Measurements from ENCODE around the gene SMYD4.
A peak's percentile ranks its signal among the peaks of the same experiment; 100 is the strongest.
"Not testable (repeated sequence)": the region's sequence is repeated elsewhere in the genome, so short reads cannot be mapped to it uniquely, and the experiment has no call there.

SMYD4 gene

DNA sequence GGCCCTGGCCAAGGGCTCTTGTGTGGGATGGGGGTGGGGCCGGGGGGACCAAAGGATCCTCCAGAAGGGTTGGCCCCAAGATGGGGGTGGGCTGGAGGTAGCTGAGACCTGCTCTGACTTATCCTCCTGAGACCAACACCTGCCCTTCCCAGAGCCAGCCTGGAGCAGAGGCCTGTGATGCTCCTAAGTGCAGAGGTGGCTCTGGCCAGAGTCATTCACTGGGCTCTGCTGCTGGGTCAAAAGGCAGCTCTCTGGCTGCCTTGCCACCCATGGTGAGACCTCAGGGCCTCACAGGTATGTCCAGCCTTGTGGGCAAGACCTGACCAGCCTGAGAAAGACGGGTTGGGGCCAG, 86.6 kb downstream of the SMYD4 start:
- Histone ChIP-seq H3K27me3 (ENCODE audit: insufficient read depth, poor library complexity, severe bottlenecking) (no peaks in the 10 kb centered on the region), H3K4me3 (replicated peaks; ENCODE audit: insufficient read depth, low read length) (no peak overlapping the region), H3K27ac (replicated peaks) (no peak overlapping the region)
- DNase-seq (ENCODE audit: low read depth in 1 of 2, low spot score in 1 of 2), result no peak
- TF ChIP-seq POLR2AphosphoS5 (IDR thresholded peaks at IDR 0.05; ENCODE audit: low read depth) (no peak), SPI1 (IDR thresholded peaks at IDR 0.05; ENCODE audit: borderline replicate concordance, low read depth) (no peak), GABPA (IDR thresholded peaks at IDR 0.05; ENCODE audit: low read depth) (no peak)
- TF ChIP-seq, protein P1, sequence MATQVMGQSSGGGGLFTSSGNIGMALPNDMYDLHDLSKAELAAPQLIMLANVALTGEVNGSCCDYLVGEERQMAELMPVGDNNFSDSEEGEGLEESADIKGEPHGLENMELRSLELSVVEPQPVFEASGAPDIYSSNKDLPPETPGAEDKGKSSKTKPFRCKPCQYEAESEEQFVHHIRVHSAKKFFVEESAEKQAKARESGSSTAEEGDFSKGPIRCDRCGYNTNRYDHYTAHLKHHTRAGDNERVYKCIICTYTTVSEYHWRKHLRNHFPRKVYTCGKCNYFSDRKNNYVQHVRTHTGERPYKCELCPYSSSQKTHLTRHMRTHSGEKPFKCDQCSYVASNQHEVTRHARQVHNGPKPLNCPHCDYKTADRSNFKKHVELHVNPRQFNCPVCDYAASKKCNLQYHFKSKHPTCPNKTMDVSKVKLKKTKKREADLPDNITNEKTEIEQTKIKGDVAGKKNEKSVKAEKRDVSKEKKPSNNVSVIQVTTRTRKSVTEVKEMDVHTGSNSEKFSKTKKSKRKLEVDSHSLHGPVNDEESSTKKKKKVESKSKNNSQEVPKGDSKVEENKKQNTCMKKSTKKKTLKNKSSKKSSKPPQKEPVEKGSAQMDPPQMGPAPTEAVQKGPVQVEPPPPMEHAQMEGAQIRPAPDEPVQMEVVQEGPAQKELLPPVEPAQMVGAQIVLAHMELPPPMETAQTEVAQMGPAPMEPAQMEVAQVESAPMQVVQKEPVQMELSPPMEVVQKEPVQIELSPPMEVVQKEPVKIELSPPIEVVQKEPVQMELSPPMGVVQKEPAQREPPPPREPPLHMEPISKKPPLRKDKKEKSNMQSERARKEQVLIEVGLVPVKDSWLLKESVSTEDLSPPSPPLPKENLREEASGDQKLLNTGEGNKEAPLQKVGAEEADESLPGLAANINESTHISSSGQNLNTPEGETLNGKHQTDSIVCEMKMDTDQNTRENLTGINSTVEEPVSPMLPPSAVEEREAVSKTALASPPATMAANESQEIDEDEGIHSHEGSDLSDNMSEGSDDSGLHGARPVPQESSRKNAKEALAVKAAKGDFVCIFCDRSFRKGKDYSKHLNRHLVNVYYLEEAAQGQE (IDR thresholded peaks at IDR 0.05; ENCODE audit: insufficient replicate concordance, low read depth), result no peak
- TF ChIP-seq, protein P2, sequence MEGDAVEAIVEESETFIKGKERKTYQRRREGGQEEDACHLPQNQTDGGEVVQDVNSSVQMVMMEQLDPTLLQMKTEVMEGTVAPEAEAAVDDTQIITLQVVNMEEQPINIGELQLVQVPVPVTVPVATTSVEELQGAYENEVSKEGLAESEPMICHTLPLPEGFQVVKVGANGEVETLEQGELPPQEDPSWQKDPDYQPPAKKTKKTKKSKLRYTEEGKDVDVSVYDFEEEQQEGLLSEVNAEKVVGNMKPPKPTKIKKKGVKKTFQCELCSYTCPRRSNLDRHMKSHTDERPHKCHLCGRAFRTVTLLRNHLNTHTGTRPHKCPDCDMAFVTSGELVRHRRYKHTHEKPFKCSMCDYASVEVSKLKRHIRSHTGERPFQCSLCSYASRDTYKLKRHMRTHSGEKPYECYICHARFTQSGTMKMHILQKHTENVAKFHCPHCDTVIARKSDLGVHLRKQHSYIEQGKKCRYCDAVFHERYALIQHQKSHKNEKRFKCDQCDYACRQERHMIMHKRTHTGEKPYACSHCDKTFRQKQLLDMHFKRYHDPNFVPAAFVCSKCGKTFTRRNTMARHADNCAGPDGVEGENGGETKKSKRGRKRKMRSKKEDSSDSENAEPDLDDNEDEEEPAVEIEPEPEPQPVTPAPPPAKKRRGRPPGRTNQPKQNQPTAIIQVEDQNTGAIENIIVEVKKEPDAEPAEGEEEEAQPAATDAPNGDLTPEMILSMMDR (IDR thresholded peaks at IDR 0.05; ENCODE audit: insufficient read depth, low read length), result no peak

DNA sequence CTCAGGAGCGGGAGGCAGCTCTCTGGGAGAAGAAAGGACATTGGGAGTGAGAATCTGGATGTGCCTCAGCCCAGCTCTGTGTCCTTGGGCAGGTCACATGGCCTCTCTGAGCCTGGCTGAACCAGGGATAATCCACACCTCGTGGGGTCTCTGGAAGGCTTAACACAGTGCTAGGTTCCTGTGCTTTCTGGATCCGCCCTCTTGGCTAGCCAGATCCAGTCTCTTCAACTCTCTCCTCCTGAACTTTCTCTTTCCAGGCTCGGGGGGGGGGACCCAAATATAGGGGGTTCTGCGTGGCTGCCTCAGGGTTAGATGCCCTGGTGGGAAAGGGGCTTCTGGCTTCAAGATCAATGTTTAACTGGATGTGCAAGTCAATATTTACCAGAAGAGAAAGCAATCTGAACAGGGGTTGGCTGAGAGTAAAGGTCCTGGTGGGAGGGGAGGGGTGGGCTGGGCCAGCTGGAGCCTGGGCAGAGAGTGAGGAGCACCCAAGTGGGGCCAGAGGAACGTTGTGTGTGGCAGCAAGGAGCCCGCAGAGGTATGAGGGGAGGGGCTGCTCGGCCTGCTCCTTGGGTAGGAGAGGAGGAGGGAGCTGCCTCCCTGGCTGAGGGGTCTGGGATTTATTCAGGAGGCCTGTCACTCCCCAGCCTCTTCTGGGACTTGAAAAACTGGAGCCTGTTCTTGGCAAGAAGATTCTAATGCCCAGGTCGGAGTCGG, 87.2 kb downstream of the SMYD4 start, which contains the start of gene SERPINF2:
Gene SERPINF2, plus strand, starts transcription at position 501 of the 717 bp plus-strand sequence. CDS start 2,125 bp downstream, outside the sequence.
- DNase-seq (ENCODE audit: low read depth in 1 of 2, low spot score in 1 of 2), result no peak
- H3K27me3 ChIP-seq (ENCODE audit: insufficient read depth, poor library complexity, severe bottlenecking), result no peaks in the 10 kb centered on the region
- TF ChIP-seq, protein P1 (IDR thresholded peaks at IDR 0.05; ENCODE audit: insufficient replicate concordance, low read depth), result no peak
- no peak for TF ChIP-seq POLR2AphosphoS5 (IDR thresholded peaks at IDR 0.05; ENCODE audit: low read depth)
- TF ChIP-seq, protein P2 (IDR thresholded peaks at IDR 0.05; ENCODE audit: insufficient read depth, low read length), result no peak
- no peak within 1 kb of the TSS for H3K4me3 ChIP-seq (replicated peaks; ENCODE audit: insufficient read depth, low read length)
- no peak within 1 kb of the TSS for H3K27ac ChIP-seq (replicated peaks)

DNA sequence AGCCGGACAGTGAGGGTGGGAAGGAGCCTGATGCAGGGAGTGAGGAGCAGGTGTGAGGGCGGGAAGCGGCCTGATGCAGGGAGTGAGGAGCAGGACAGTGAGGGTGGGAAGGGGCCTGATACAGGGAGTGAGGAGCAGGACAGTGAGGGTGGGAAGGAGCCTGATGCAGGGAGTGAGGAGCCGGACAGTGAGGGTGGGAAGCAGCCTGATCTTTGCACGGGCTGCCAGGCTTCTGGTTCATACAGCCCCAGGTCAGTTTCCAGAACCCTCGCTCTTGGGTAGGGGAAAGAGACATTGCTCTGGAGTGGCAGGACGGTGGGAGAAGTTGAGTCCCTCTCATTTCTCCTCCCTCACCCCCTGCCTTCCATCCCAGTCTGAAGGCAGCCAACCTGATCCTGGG, 87.8 kb downstream of the SMYD4 start:
- DNase-seq (ENCODE audit: low read depth in 1 of 2, low spot score in 1 of 2); H3K4me3 ChIP-seq (replicated peaks; ENCODE audit: insufficient read depth, low read length); H3K27me3 ChIP-seq (ENCODE audit: insufficient read depth, poor library complexity, severe bottlenecking); H3K27ac ChIP-seq (replicated peaks): not testable (repeated sequence)

DNA sequence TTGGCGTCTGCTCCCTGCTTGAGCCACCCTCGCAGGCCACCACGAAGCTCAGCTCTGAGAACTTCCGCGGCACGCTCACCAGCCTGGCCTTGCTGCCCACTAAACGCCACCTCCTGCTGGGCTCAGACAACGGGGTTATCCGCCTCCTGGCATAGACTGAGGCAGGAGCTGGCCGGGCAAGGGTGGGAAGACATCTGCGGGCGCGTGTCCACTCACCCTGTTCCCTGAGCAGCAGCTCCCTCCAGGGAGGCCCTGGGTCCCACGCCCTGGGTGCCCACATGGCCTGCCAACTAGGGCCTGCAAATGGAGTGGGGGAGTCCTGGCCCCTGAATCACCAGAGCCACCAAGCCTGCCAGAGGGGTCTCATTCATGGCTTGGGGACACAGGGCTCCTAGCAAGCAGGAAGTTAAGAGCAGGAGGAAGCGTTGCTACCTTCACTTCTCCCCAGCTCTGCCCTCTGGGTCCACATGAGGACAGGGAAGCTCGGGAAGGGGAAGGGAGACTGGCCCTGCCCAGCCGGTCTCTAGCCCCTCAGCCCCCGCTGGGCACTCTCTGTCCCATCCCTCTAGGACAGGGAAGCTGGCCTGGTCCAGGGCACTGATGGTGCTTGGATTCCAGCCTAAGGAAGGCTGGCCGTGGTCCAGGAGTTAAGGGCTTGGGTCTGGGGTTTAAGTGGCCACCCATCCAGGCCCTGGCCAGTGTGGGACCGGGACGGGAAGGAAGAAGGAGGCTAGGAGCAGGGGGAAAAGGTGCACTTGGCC, 92.0 kb downstream of the SMYD4 start:
- no peak overlapping the region for H3K4me3 ChIP-seq (replicated peaks; ENCODE audit: insufficient read depth, low read length)
- no peaks in the 10 kb centered on the region for H3K27me3 ChIP-seq (ENCODE audit: insufficient read depth, poor library complexity, severe bottlenecking)
- DNase-seq (ENCODE audit: low read depth in 1 of 2, low spot score in 1 of 2), result no peak
- peak overlapping the region; percentile 72 for H3K27ac ChIP-seq (replicated peaks)
- TF ChIP-seq, protein P1 (IDR thresholded peaks at IDR 0.05; ENCODE audit: insufficient replicate concordance, low read depth), result no peak
- no peak for TF ChIP-seq POLR2AphosphoS5 (IDR thresholded peaks at IDR 0.05; ENCODE audit: low read depth)
